Inflammatory macrophage (primary cell): ENCODE results near the gene USP1.
A peak's percentile ranks its signal among the peaks of the same experiment; 100 is the strongest.

Experiments used
- DNase-seq, 2 donors: peaks; one replicate each; pipeline ENCODE4 v3.0.0-alpha.2; 2020 to 2022

The USP1 gene

GRCh38 chr1:62428351-62428750, 8.5 kb upstream of the USP1 start:
- DNase-seq: no peak

- no peak for DNase-seq
Observed at GRCh38 chr1:62429581-62429980, 7.3 kb upstream of the USP1 start.

GRCh38 chr1:62433861-62434617, 2.8 kb upstream of the USP1 start:
- DNase-seq: no peak

- DNase-seq: no peak
Observed at GRCh38 chr1:62434618-62435001, 2.2 kb upstream of the USP1 start.

- no peak for DNase-seq
Observed at GRCh38 chr1:62435231-62436038, 1.4 kb upstream of the USP1 start.

GRCh38 chr1:62436039-62436465, 797 bp upstream of the USP1 start:
- no peak for DNase-seq

GRCh38 chr1:62437273-62437940, 558 bp downstream of the USP1 start:
- peak; percentile 6 to 47 for DNase-seq

GRCh38 chr1:62438163-62438562, 1.3 kb downstream of the USP1 start:
- no peak for DNase-seq

GRCh38 chr1:62439652-62440371, 3.0 kb downstream of the USP1 start:
- no peak for DNase-seq

- no peak for DNase-seq
Observed at GRCh38 chr1:62444701-62445100, 7.9 kb downstream of the USP1 start.

GRCh38 chr1:62448221-62448933, 11.5 kb downstream of the USP1 start:
- no peak for DNase-seq

- DNase-seq: no peak
Observed at GRCh38 chr1:62450301-62450700, 13.5 kb downstream of the USP1 start.

- no peak for DNase-seq
Observed at GRCh38 chr1:62452951-62453350, 16.1 kb downstream of the USP1 start.

GRCh38 chr1:62457955-62458354, 21.1 kb downstream of the USP1 start:
- peak in 1 of 2 donors; percentile 2 for DNase-seq

GRCh38 chr1:62462370-62462769, 25.5 kb downstream of the USP1 start:
- no peak for DNase-seq

- DNase-seq: no peak
Observed at GRCh38 chr1:62467092-62467491, 30.2 kb downstream of the USP1 start.

GRCh38 chr1:62476525-62477219, 39.8 kb downstream of the USP1 start:
- no peak for DNase-seq

GRCh38 chr1:62481681-62482080, 44.8 kb downstream of the USP1 start:
- no peak for DNase-seq

- DNase-seq: no peak
Observed at GRCh38 chr1:62484824-62485468, 48.1 kb downstream of the USP1 start.

- no peak for DNase-seq
Observed at GRCh38 chr1:62487956-62488355, 51.1 kb downstream of the USP1 start.

- no peak for DNase-seq
Observed at GRCh38 chr1:62492521-62492920, 55.7 kb downstream of the USP1 start.
